ENCODE measurements around the gene AGBL1. TPM values are rescaled to one million over a fixed set of nuclear protein-coding genes. Genes with fewer than 3 reads are reported as not detected.

The AGBL1 gene
- total RNA-seq, 6 experiments from 2014 or later: not detected

DNA sequence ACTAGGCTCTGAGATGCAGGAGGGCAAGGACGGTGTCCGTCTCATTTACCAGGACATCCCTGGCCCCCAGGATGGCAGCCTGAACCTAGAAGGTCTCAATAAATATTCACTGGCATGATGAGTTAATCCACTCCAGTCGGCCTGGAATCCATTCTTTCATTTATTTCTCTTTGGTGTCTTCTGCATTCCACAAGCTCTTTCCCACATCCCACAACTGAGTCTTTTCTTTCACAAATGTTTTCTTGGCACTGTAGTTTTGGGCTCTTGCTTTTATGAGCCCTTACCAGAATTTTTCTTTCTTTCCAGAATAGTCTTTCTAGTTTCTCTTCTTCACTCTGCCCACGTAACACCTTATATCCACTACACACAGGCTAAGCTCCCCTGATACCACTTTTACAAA, 778.0 kb downstream of the AGBL1 start:
- H3K4me3 Mint-ChIP-seq: no peak overlapping the region
- H3K36me3 Mint-ChIP-seq (ENCODE audit: low read depth): peaks cover 11% of the 10 kb centered on the region; the same call in 1 of the 2 replicates
- H3K4me1 Mint-ChIP-seq (ENCODE audit: low read depth): no peaks in the 10 kb centered on the region
- H3K27ac Mint-ChIP-seq: no peak overlapping the region
- no peak for DNase-seq
- H3K9me3 Mint-ChIP-seq: peaks cover 35% of the 10 kb centered on the region
- TF ChIP-seq, protein P1, sequence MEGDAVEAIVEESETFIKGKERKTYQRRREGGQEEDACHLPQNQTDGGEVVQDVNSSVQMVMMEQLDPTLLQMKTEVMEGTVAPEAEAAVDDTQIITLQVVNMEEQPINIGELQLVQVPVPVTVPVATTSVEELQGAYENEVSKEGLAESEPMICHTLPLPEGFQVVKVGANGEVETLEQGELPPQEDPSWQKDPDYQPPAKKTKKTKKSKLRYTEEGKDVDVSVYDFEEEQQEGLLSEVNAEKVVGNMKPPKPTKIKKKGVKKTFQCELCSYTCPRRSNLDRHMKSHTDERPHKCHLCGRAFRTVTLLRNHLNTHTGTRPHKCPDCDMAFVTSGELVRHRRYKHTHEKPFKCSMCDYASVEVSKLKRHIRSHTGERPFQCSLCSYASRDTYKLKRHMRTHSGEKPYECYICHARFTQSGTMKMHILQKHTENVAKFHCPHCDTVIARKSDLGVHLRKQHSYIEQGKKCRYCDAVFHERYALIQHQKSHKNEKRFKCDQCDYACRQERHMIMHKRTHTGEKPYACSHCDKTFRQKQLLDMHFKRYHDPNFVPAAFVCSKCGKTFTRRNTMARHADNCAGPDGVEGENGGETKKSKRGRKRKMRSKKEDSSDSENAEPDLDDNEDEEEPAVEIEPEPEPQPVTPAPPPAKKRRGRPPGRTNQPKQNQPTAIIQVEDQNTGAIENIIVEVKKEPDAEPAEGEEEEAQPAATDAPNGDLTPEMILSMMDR (IDR thresholded peaks at IDR 0.05): no peak
- no peaks in the 10 kb centered on the region for H3K27me3 Mint-ChIP-seq (ENCODE audit: insufficient read depth)

DNA sequence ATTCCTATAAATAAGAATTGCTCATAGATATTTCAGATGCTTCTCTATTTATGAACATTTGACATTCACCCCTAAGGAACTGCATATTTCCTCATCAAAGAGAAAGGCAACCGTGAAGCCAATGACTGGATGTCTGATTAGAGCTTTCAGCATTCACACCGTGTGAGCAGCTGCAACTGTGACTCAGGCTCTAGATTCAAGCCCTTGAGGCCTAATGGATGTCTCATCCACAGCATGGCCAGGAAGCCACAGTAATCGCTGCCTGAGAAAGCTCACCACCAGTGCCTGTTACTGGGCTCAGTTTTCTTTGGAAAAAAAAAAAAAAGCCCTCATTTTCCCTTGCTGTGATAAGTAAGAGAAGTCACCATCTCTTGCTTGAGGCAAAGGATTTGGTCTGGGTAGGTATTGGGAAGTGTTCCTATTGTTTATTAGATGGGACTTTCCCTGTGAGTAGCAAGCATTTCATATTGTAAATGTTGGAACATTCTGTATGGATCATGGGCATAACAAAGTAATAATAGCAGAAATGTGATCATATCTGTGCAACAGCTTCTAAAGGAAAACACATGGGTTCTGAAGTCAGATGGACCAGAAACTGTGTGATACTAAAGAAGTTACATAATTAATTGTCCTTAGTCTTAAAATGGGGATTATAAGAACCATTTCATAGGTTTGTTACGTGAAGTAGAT, 783.7 kb downstream of the AGBL1 start:
- Mint-ChIP-seq H3K9me3 (peaks cover 34% of the 10 kb centered on the region), H3K4me1 (ENCODE audit: low read depth) (no peaks in the 10 kb centered on the region), H3K27me3 (ENCODE audit: insufficient read depth) (no peaks in the 10 kb centered on the region), H3K36me3 (ENCODE audit: low read depth) (no peaks in the 10 kb centered on the region), H3K4me3 (no peak overlapping the region), H3K27ac (no peak overlapping the region)
- no peak for DNase-seq
- TF ChIP-seq, protein P1 (IDR thresholded peaks at IDR 0.05): no peak

DNA sequence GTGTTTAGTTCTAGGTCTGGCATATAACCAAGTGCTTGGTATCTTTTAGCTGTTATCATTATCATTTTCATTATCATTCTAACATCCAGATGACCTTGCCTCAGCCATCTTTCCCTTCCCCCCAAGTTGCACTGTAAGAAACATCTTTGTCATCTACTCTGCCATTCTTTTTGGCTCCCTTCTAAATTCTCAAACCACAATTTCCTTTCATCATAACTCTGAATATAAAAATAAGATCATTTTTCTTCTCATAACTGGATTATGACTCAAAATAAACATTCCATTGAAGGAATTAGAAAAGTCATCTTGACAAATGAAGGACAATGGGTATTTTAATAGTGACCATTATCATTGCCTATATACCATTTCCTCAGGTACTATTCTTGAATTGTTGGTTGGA, 786.2 kb downstream of the AGBL1 start:
- H3K4me1 Mint-ChIP-seq (ENCODE audit: low read depth): no peaks in the 10 kb centered on the region
- DNase-seq: no peak
- no peak overlapping the region for H3K27ac Mint-ChIP-seq
- H3K9me3 Mint-ChIP-seq: peaks cover 47% of the 10 kb centered on the region
- TF ChIP-seq, protein P1 (IDR thresholded peaks at IDR 0.05): no peak
- H3K36me3 Mint-ChIP-seq (ENCODE audit: low read depth): no peaks in the 10 kb centered on the region
- no peak overlapping the region for H3K4me3 Mint-ChIP-seq
- no peaks in the 10 kb centered on the region for H3K27me3 Mint-ChIP-seq (ENCODE audit: insufficient read depth)

DNA sequence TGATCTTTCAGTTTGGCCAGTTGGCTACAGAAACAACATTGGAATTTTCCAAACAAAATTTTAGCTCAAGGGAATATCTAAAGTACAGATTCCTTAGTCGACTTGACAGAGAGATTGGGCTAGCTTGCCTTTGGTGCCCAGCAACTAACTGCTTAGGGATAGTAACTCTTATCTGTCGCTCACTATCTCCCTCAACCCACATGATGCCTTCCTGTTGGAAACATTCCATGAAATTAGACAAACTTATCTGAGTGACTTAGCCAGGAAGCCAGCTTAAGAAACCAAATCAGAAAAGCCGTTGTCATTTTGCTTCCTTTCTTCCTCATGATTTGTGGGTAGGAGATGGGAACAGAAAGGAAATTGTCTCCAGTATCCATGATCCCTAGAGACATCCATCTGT, 791.2 kb downstream of the AGBL1 start:
- TF ChIP-seq, protein P1 (IDR thresholded peaks at IDR 0.05): no peak
- no peak overlapping the region for H3K27ac Mint-ChIP-seq
- no peak for DNase-seq
- no peak overlapping the region for H3K4me3 Mint-ChIP-seq
- H3K27me3 Mint-ChIP-seq (ENCODE audit: insufficient read depth): no peaks in the 10 kb centered on the region; the same call in 1 of the 2 replicates
- no peaks in the 10 kb centered on the region for H3K4me1 Mint-ChIP-seq (ENCODE audit: low read depth)
- no peaks in the 10 kb centered on the region for H3K36me3 Mint-ChIP-seq (ENCODE audit: low read depth)
- peaks cover 48% of the 10 kb centered on the region for H3K9me3 Mint-ChIP-seq

DNA sequence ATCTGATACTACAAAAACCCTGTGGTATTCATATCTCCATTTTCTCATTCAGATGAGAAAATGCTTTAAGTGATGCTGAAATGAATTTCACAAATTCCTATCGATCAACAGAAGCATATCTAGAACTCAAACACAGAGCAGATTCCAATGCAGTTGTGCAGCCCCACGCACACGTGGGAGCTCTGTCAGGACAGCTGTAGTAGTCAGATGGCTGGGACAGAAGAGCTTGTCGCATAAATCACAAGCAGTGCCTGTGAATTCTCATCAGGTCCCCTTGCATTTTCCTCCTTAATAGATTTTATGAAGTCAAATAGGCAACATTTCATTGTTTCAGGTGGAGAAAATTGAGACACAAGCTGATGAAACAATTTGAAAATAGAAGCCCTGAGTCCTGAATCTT, 792.3 kb downstream of the AGBL1 start:
- peaks cover 42% of the 10 kb centered on the region for H3K9me3 Mint-ChIP-seq
- H3K4me3 Mint-ChIP-seq: no peak overlapping the region
- TF ChIP-seq, protein P1 (IDR thresholded peaks at IDR 0.05): no peak
- no peak for DNase-seq
- H3K27ac Mint-ChIP-seq: no peak overlapping the region
- no peaks in the 10 kb centered on the region for H3K4me1 Mint-ChIP-seq (ENCODE audit: low read depth)
- H3K27me3 Mint-ChIP-seq (ENCODE audit: insufficient read depth): no peaks in the 10 kb centered on the region; the same call in 1 of the 2 replicates
- H3K36me3 Mint-ChIP-seq (ENCODE audit: low read depth): no peaks in the 10 kb centered on the region

Data from HFFc6 (cell line).